Measurements from ENCODE around the gene SUGP2.
"Not testable (repeated sequence)": the region's sequence is repeated elsewhere in the genome, so short reads cannot be mapped to it uniquely, and the experiment has no call there.

Gene SUGP2

DNA sequence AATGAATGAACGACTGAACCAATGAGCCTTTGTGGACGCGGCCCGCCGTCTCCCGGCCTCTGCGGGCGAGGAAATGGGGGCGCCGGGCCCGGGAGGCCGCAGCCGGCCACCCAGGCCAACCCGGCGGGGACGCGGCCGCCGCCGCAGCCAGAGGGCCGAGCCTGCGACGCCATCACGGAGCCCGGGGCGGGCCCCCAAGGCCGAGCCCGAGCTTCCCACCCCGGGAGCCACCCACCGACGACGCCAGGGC is 216 bp downstream of the SUGP2 start:
- DNase-seq, result peak in 1 of 51 donors; percentile 41

- peak in 49 of 51 donors; percentile 5 to 91 (median 72) for DNase-seq
Observed at GRCh38 chr19:19032420-19033175, 719 bp downstream of the SUGP2 start.

- no peak for DNase-seq
Observed at GRCh38 chr19:19031891-19032290, 1.4 kb downstream of the SUGP2 start.

GRCh38 chr19:19028526-19028925 is 4.8 kb downstream of the SUGP2 start:
- no peak for DNase-seq

DNA sequence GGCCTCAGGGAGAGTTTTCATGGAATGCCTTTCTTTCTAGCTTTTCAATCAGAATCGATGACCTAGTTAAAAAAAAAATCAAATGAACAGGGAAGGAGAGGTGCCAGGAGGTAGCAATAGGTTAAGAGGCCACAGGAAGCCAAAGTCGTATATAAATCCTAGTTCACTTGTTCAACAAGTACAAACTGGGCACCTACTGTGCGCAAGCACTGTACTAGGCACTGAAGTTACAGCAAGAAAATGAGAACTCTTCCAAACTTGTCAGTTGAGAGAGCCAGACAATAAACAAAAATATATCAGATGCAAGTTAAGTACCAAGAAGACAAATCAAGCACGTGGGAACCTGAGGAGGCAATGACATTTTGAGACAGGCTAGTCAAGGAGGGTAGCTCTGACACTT is 6.1 kb downstream of the SUGP2 start:
- no peak for DNase-seq

DNA sequence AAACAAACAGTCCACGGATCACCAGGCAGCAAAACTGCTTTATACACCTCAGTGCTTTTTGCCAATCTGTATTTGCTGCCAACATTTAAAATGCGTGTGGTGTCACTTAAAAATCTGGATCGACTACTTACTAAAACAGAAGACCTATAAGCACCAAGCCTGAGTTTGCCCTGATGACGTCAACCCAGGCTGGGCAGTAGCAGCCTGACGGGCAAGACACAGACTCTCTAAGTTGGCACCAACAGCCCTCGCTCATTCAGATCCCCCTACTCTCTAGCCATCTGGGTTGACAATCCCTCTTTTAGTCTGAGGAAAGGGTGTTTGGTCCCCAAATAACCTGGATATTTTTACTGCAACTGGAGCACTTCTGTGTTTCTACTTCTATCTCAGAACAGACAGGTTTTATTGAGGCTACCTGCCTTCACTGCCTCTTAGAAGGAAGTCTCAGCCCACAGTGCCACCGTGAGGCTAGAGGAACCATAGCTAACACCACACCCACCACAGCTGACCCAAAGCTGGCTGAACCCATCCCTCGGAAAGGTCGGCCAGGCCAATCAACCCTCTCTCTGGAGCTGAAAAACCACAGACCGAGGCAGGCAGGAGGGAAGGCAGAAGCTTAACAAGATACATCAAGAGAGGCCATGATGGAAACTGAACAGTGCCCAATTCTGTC is 6.9 kb downstream of the SUGP2 start:
- peak in 3 of 51 donors; percentile 2 to 6 (median 4) for DNase-seq

- no peak for DNase-seq
Observed at GRCh38 chr19:19025861-19026260, 7.5 kb downstream of the SUGP2 start.

GRCh38 chr19:19023376-19023775 is 9.9 kb downstream of the SUGP2 start:
- not testable (repeated sequence) for DNase-seq

GRCh38 chr19:19022380-19022961 is 10.8 kb downstream of the SUGP2 start:
- DNase-seq, result no peak

DNA sequence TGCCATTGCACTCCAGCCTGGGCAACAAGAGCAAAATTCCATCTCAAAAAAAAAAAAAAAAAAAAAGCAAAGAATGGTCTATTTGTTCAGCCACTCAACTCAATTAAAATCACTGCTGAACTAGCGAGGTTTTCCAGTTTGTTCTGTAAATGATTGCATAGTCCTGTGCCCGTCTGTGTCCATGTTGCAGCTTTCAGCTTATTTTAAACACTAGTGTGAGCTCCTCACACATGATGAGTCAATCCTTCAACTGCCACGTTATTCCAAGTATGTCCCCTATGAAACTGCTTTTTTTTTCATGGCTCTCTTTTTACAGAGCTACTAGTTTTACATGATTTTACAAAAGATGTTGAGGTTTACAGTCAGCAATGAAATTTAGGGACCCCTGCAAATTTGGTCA is 12.2 kb downstream of the SUGP2 start:
- no peak for DNase-seq

- no peak for DNase-seq
Observed at GRCh38 chr19:19010551-19010950, 22.8 kb downstream of the SUGP2 start.

DNA sequence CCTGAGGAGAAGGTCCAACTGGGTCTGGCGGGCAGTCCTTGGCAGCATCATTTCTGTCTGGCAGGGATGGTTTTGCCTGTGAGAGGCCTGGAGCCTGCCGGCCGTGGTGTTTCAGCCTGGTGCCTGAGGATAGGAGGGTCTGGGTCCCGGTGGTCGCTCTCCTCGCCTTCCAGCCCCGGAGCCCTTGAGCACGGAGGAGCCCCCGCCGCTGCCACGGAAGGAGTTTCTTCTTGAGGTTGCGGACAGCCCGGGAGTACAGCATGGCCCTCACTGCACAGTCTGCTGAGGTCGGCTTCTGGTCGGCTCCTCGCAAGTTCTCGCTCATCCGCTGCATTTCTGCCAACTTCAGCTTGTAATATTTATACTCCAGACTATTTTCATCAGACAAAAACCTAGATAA is 23.4 kb downstream of the SUGP2 start:
- no peak for DNase-seq

GRCh38 chr19:19006213-19006612 is 27.1 kb downstream of the SUGP2 start:
- DNase-seq, result no peak

DNA sequence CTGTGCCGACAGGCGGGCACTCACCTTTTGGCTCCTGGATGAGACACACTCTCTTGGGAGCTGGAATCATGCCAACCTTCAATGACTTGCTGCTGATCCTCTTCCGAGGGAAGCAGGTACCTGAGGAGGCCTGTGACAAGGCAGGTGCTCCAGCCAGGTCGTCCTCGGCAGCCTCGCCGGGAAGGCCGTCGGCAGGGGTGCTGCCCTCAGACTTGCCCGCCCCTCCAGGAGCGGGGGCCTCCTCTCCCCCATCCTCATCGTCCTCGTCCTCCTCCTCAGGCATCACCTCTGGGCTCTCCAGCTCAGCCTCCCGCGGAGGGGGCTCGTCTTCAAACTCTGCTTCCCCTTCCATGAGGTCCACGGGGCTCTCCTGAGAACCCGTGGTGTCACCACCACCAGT is 29.2 kb downstream of the SUGP2 start:
- no peak for DNase-seq

DNA sequence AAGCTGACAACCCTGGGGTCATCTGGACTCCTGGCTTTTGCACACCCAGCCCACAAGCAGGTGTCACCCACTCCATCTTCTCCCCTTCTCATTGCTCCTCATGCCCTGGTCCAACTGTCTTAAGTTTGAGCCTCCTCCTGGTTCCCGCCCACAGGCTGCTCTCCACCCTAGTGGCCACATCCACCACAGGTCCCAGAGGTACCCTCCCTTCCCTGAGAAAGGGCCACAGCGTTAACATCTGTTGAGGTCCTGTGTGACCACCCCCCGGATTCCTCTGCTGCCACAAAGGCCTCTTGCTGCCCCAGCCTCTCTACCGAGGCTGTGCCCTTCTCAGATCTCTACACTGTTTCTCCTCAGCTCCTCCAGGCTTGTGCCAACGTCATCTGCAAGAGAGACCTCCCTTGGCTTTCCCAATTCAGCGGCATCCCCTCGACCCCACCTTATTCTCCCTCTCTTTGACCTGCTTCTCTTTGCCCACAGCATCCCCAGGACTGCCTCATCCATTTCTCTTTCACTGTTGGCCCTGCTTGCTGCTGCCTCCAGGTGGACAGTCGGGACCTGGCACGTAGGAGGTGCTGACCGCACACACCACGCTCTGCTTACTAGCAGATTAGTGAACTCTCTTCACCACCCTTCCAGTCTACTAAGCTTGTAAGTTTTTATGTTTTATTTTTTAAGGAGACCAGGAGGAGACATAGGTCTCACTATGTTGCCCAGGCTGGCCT is 33.3 kb downstream of the SUGP2 start:
- DNase-seq, result no peak

- no peak for DNase-seq
Observed at GRCh38 chr19:18999016-18999758, 34.1 kb downstream of the SUGP2 start.

- DNase-seq, result no peak
Observed at GRCh38 chr19:18998276-18998675, 35.0 kb downstream of the SUGP2 start.

DNA sequence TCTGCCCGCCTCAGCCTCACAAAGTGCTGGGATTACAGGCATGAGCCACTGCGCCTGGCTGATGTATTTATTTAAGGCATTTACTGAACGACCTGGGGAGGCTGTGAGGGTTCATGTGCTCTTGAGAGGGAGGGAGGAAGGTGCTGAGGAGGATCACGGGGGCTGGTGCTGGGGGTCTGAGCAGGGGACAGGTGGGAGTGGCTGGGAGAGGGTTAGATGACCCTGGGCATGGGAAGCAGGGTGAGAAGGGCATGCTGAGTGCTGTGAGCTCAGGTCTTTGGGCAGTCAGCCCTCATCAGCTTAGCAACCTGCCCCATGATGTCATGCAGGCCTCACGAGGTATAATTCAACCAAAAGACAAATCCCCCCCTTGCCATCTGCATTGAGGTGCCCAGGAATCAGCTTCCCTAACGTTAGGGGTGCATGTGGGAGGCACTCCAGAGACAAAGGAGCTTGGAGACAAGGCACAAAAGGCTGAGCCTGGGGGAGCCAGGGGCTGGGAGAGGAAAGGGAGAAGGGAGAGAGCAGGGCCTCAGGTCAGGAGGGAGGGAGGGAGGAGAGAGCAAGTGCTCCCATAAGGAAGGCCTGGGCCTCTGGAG is 36.4 kb downstream of the SUGP2 start:
- no peak for DNase-seq

GRCh38 chr19:18996351-18996750 is 37.0 kb downstream of the SUGP2 start:
- no peak for DNase-seq

DNA sequence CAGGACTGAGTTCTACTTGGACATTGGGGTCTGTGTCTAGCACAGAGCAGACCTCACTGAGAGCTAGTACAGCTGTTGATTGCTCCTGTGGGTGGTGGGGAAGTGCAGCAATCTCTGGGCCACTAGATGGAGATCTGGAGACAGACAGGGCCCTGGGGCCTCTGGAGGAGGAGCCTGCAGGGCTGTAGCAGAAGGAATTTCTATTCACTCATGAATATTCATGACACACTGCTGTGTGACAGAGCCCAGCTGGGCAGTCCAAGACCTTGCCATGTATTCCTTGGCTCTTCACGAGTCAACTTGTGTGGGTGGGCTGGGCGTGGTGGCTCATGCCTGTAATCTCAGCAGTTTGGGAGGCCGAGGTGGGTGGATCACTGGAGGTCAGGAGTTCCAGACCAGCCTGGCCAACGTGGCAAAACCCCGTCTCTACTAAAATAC is 37.5 kb downstream of the SUGP2 start:
- peak in 41 of 51 donors; percentile 2 to 84 (median 43) for DNase-seq

DNA sequence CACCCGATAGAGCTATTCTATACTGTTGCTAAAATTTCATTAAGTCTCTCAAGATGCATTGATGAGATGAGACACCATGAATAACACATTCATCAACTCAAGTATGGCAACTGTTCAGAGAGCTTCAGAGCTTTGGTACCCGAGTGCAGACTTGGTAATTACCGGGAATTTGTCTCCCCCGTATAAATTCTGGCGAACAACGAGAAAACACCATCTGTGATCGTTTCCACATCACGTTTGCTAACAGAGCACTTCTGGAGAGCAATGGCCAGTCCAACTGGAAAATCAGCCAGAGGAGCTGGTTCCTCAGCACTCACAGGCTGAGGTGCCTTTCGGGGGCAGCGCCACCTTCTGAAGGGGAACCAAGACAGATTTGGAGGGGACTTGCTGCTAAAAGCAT is 40.2 kb downstream of the SUGP2 start:
- no peak for DNase-seq
